GM18861 (cell line): ENCODE data around the gene MYT1.

Experiments used
- ATAC-seq: cut with Tn5 transposase; IDR thresholded peaks from one replicate; pipeline ENCODE4 v1.9.1; 2021; ENCODE audit not compliant: unreplicated experiment

The MYT1 gene

GRCh38 chr20:64153861-64154589 lies 10.2 kb upstream of the MYT1 start:
- no peak for ATAC-seq

- no peak for ATAC-seq
These were observed 9.5 kb upstream of the MYT1 start for GRCh38 chr20:64154590-64155257.

GRCh38 chr20:64155258-64156135 lies 8.8 kb upstream of the MYT1 start:
- no peak for ATAC-seq

DNA sequence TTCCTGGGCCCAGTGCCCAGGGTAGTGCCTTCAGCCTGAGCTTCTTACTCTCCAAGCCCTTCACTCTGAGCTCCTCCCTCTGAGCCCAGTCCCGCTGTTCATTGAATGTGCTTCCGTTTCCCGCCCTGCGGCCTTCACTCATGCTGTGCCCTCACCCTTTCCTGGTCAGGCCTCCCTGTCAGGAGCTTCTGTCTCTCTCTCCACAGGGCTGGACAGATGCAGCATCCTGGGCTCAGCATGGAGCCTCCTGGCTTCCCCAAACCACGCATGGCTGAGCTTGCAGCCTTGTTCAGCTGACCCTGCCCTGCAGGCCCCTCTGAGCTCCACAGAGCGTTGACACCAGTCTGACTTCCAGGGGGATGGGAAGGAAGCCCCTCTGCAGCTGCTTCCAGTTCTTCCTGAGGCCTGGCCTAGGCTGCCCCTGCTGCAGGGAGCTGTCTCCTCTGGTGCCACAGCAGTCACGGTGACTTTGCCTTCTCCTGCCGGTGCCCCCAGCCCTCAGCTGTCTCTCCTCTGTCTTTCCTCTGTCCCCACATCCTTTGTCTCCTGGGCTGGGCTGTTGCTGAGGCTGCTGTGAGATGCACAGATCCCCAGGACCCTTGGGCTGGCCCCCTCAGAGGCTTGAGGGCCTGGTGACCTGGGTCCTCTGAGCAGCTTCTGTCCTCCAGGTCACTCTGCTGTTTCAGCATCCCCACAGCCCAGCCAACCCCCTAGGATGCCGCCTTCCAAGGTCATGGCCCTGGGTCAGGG lies 7.9 kb upstream of the MYT1 start:
- no peak for ATAC-seq

- no peak for ATAC-seq
These were observed 7.1 kb upstream of the MYT1 start for GRCh38 chr20:64156886-64157875.

DNA sequence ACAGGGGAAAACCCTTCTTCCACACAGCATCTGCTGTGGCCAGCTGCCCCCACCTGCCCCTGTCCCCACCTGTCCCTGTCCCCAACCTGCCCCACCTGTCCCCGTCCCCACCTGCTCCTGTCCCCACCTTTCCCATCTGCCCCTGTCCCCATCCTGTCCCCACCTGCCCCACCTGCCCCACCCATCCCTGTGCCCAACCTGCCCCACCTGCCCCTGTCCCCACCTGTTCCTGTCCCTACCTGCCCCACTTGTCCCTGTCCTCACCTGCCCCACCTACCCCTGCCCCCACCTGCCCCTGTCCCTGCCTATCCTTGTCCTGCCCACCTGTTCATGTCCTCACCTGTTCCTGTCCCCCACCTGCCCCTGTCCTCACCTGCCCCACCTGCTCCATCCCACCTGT lies 6.4 kb upstream of the MYT1 start:
- ATAC-seq = no peak

GRCh38 chr20:64158346-64159285 lies 5.6 kb upstream of the MYT1 start:
- ATAC-seq = no peak

GRCh38 chr20:64159286-64159680 lies 5.0 kb upstream of the MYT1 start:
- no peak for ATAC-seq

DNA sequence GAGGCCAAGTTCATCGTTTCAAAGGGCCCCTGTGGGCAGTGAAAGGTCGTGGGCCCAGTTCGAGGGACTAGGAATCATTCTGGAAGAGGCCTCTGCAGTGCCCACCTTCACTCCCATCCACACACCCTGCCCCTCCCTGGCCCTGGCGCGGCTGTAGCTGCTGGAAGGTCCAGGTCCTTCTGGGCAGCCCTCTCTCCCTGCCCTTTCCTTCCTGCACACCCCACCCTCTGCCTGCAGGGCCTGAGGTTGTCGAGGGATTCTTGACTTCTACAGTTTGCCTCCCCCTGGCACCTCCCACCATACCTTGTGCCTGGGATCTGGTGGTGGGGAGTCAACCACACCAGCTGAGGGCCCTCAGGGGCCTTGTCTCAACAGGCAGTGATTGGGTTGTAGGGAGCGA lies 4.5 kb upstream of the MYT1 start:
- no peak for ATAC-seq

DNA sequence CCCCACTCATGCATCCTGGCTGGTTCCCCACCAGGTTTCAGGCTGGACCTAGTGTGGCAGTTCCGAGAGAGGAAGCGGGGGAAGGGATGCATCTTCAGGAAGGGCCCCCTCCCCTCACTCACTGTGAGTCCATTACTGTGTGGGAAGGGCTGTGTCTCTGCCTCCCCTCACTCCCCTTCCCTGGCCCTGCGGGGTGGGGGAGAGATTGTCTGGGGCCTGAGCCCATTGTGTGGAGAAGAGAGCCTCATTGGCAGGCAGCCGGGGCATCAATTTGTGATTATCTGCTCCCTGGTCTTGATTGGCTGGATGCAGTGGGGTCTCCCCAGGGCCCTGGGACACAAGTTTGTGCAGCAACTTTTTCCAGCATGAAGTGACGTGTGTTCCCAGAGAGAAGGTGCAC lies 4.1 kb upstream of the MYT1 start:
- no peak for ATAC-seq

DNA sequence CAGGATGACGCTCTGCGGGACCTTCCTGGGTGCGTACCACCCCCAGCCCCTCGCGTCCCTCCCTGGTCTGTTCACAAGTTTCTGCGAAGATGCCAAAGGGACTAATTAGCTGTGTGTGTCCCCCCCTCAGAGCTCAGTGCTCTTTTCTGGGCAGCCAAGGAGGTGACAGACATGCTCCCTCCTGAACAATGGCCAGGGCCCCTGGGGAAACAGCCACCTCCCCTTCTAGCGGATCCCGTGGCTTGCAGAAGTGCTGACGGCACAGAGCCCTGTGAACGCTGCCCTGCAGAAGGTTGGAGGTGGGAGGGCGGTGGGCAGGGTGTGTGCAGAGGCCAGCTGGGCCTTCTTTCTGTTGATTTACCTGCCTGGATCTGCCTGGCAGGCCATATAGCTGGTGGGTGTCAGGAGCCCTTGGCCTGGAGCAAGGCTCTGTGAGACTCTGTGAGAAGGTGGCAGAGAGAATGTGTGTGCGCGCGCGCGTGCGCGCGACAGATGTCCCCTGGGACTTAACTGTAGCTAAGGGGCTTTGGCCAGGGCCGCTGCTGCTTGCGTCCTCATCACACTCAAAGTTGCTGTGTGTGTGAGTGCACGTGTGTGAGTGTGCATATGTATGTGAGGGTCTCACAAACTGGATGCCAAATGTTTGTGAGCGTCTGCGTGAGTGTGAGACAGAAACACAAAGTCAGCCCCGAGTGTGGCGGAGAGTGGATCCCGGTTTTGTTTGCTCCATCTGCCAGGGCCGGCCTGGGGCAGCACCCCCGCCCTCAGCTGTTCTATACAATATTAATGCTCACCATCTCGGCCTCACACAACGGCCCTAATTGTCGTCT lies 3.5 kb upstream of the MYT1 start:
- ATAC-seq = no peak

DNA sequence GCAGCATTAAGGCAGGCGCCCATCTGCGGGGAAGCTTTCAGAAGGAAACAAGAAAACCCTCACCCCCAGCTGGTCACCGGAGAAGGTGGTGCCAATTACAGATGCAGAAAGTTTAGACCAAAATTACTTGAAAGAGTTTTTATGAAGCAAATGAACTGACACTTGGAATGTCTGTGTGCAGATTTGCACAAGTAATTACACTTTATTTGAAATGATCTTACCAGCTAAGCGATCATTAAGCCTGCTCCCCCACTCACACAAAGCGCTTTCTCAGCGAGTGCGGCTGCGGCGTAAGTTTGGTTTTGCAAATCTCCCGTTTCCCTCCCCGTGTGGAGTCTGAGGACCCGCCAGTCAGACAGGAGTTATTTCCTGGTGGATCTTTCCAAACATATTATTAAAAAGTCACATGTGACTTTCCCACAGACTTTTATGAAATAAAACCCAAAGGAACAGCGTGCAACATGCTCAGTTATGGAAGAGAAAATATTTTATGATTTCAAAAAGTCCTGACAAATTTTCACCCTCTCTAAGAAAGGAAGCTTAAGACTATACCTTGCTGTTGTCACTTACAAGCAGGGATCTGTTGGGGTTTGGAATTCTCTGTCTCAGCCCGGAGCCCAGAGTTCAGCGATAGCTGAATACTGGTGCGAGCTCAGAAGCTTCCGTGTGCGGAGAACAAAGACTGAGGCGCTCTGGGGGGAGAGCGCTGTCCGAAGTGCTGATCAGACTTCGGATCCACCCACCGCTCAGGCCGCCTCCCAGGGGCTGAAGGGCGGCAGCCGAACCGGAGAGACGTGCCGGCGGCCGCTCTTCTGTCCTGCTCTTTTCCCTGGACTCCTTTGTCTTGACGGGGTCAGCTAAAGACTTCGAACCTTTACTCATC lies 2.7 kb upstream of the MYT1 start:
- no peak for ATAC-seq

DNA sequence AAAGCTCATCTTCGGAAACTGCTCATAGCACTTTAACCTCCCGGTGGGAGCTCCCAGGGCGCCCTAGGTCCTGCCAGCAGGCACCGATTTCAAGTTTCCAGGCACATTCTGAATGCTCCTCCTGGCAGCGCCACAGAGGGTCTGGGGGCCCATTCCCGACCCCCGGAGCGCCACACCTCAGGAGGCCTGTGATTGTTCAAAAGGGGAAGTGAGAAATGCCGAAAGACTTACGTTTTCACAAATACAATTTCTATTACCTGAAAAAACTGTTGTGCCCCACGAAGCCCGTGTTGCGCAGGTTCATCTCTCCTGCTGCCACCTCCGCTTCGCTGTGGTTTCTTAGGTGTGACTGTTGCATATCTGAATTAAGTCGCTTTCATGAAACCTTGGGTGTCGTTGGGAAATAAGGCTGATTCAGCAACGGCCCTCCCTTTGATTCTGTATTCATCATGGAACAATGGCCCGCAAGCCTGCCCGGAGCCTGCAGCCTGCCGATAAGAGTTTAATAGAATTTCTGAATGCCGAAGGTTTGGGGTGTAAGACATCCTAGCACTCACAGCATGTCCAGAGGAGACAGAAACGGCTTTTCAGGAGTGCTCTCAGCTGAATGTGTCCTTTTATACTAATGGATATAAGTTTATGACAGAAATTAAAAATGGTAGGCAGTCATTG lies 1.9 kb upstream of the MYT1 start:
- no peak for ATAC-seq

DNA sequence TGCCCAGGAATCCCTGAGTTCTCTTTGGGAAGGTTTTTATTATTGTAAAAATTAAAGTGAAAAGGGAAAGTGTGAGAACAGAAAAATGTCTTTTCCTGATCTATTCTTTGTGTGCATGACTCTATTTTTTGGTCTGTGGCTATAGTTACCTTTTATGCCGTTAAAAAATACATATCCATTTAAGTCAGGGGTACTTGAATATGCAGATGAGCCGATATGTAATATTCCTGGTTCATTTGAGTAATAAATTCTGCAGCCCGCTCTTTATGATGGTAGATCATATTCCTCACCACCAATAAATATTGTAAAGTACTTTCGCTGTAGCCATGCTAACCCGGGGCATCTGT lies 503 bp upstream of the MYT1 start:
- ATAC-seq = no peak

DNA sequence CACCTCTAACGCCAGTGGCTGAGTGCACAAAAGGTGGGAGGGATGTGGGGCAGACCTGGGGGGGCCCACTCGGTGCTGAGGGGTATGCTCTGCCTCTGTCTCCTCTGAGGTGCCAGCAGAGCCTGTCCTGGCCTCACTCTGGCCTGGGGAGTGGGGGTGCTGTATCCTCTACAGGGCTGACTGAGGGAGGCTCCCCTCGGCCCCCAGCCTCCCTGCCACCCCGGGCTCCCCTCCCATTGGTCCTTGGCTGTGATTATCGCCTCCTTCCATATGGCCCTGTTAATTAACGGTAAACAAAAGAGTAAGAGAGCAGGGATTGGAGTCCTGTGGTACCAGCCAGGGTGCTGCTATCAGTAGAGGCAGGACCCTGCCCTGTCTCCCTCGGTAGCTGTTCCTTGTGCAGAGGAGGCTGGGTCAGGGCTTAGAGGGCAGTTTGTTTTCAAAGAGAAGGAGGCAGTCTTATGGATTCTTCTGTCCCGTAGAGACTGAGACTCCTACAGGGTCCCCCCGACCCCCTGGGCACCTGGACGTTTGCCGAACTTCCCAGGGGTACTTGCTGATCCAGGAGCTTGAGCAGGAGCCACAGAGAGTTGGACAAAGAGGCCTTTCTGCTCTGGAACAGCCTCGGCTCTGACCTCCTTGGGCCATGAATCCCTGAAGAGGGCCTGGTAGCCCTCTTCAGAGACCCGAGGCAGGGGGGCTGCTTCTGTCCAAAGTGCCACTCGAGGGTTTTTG lies 1.8 kb downstream of the MYT1 start:
- ATAC-seq = no peak
